HepG2 (cell line): ENCODE results near the gene DNASE1. TPM values are rescaled to one million over a fixed set of nuclear protein-coding genes. Genes with fewer than 3 reads are reported as not detected.
A peak's percentile ranks its signal among the peaks of the same experiment; 100 is the strongest.

Experiments
- ARID4A ChIP-seq: sonication (generic); formaldehyde crosslinking; IDR thresholded peaks from 2 replicates; pipeline ENCODE4 v1.5.0; 2020; ENCODE audit warnings: mild to moderate bottlenecking, missing genetic modification reagents, borderline replicate concordance
- BCL6 ChIP-seq: IDR thresholded peaks from 2 replicates; pipeline ENCODE4 v1.6.1; 2016; ENCODE audit warnings: missing genetic modification reagents, missing compliant biosample characterization
- KIAA2018 ChIP-seq: sonication (generic); formaldehyde crosslinking; IDR thresholded peaks from 2 replicates; pipeline ENCODE4 v1.5.0; 2020; ENCODE audit warnings: mild to moderate bottlenecking, missing genetic modification reagents, borderline replicate concordance
- MYPOP ChIP-seq: sonication (generic); formaldehyde crosslinking; IDR thresholded peaks from 2 replicates; pipeline ENCODE4 v1.8.1; 2023; ENCODE audit warnings: mild to moderate bottlenecking, moderate library complexity, missing genetic modification reagents
- NFKBIZ ChIP-seq: IDR thresholded peaks from 2 replicates; pipeline ENCODE4 v1.6.1; 2018; ENCODE audit warnings: missing genetic modification reagents, missing compliant biosample characterization
- PREB ChIP-seq: sonication (generic); formaldehyde crosslinking; IDR thresholded peaks from 2 replicates; pipeline ENCODE4 v1.4.0; 2020; ENCODE audit warnings: missing genetic modification reagents
- ZBTB38 ChIP-seq: sonication (generic); formaldehyde crosslinking; IDR thresholded peaks from 2 replicates; pipeline ENCODE4 v1.5.1; 2020; ENCODE audit warnings: mild to moderate bottlenecking, missing genetic modification reagents
- ZC3H4 ChIP-seq: sonication (generic); formaldehyde crosslinking; IDR thresholded peaks from 2 replicates; pipeline ENCODE4 v1.4.0; 2020; ENCODE audit warnings: missing genetic modification reagents, borderline replicate concordance
- ZFP36L1 ChIP-seq: sonication (generic); formaldehyde crosslinking; IDR thresholded peaks from 2 replicates; pipeline ENCODE4 v1.8.0; 2022; ENCODE audit warnings: mild to moderate bottlenecking, missing genetic modification reagents, moderate library complexity
- ZNF530 ChIP-seq: sonication (generic); formaldehyde crosslinking; IDR thresholded peaks from 2 replicates; pipeline ENCODE4 v1.5.0; 2020; ENCODE audit warnings: low read depth, mild to moderate bottlenecking, missing genetic modification reagents
- ZSCAN20 ChIP-seq: sonication (generic); formaldehyde crosslinking; IDR thresholded peaks from 2 replicates; pipeline ENCODE4 v1.4.0; 2020; ENCODE audit warnings: missing genetic modification reagents, mild to moderate bottlenecking, borderline replicate concordance
- polyA plus RNA-seq, 8 experiments: library from polyadenylated mRNA; depleted of rRNA in 3 of 8; stranded (reverse) in 7 of 8; unstranded in 1 of 8; fragments of >200 nt; fragmentation: Illumina TruSeq in 4 of 8; extraction: Trizol in 4 of 8; gene quantifications; 2 replicates each; pipeline versions ENCODE4 v1.2.1 to v1.2.3, GENCODE V29; 2011 to 2016; ENCODE audit warnings: low read depth in 4 of 8, missing spikeins in 1 of 8, mixed read lengths in 1 of 8; ENCODE audit not compliant: insufficient read depth in 1 of 8
- total RNA-seq, 5 experiments: library from RNA; depleted of rRNA; stranded (reverse); fragments of >200 nt; fragmentation: Illumina TruSeq; extraction: Trizol; gene quantifications; 2 replicates each; pipeline ENCODE4 v1.2.3, GENCODE V29; 2016; ENCODE audit warnings: low read depth in 1 of 5

Gene DNASE1
- total and polyA plus RNA-seq, 2 of the 13 experiments (the other 11 are each of a cell fraction or from before 2014, with no cell fraction given), result 7.1 to 11.1 TPM

- TF ChIP-seq NFKBIZ (CRISPR knock-in tag), result no peak
- TF ChIP-seq ZNF530, result no peak
- peak; percentile 45; the same call in 1 of the 2 replicates for TF ChIP-seq BCL6 (CRISPR knock-in tag)
- no peak for TF ChIP-seq PREB (CRISPR knock-in tag)
- 0 out of 2 replicates have a peak, but pooled peaks have one; percentile 26 for TF ChIP-seq ZFP36L1 (CRISPR knock-in tag)
- TF ChIP-seq ZBTB38 (CRISPR knock-in tag), result peak; percentile 94
- peak; percentile 29; the same call in 1 of the 2 replicates for TF ChIP-seq MYPOP (CRISPR knock-in tag)
- peak; percentile 44; the same call in 1 of the 2 replicates for TF ChIP-seq ARID4A (CRISPR knock-in tag)
- no peak for TF ChIP-seq ZSCAN20 (CRISPR knock-in tag)
- no peak for TF ChIP-seq KIAA2018 (CRISPR knock-in tag)
- no peak for TF ChIP-seq ZC3H4
These were observed at the start of gene DNASE1 (continued) for GRCh38 chr16:3654249-3654991.
